GM12865 (cell line): ENCODE data around the gene RBP5.

Experiments used
- DNase-seq: peaks from one replicate; pipeline ENCODE4 v3.0.0; 2010; ENCODE audit warnings: low read depth
- H3K4me3 ChIP-seq: 2 replicates; pipeline ENCODE4 v1.5.1; 2011; ENCODE audit warnings: mild to moderate bottlenecking, low read depth, low read length, control low read depth
- CTCF ChIP-seq: IDR thresholded peaks from 2 replicates; pipeline ENCODE4 v1.5.1; 2011; ENCODE audit warnings: low read length, control low read depth, low read depth, inconsistent platforms; ENCODE audit not compliant: insufficient read depth; ENCODE audit errors: missing control alignments

RBP5 gene, protein sequence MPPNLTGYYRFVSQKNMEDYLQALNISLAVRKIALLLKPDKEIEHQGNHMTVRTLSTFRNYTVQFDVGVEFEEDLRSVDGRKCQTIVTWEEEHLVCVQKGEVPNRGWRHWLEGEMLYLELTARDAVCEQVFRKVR

GRCh38 chr12:7128681-7129286, at the start of gene RBP5:
Gene RBP5 (minus strand): TSS chr12:7128889. CDS start chr12:7128775, 114 bp downstream.
- no peak for DNase-seq
- no peak for TF ChIP-seq CTCF

DNA sequence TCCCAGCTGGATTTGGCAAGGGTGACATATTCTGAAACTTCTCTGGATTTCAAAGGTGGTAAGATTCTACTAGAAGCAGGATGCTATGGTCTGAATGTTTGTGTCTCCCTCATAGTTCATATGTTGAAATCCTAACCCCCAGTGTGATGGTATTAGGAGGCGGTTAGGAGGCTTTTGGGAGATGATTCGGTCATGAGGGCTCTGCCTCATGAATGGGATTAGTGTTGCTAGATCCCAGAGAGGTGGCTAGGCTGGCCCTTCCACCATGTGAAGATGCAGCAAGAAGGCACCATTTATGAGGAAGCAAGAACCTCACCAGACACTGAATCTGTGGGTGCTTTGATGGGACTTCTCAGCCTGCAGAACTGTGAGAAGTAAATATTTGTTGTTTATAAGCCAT, 49.8 kb upstream of the RBP5 start:
- TF ChIP-seq CTCF: no peak
- no peak for DNase-seq
- no peak overlapping the region for H3K4me3 ChIP-seq

More at GRCh38 chr12:7128681-7129286, at the start of gene RBP5:
- H3K4me3 ChIP-seq: peak within 1 kb of the TSS; percentile 76

- no peak for DNase-seq
- no peak for TF ChIP-seq CTCF
- H3K4me3 ChIP-seq: no peak overlapping the region
These were observed 47.9 kb upstream of the RBP5 start for GRCh38 chr12:7176595-7176994.

DNA sequence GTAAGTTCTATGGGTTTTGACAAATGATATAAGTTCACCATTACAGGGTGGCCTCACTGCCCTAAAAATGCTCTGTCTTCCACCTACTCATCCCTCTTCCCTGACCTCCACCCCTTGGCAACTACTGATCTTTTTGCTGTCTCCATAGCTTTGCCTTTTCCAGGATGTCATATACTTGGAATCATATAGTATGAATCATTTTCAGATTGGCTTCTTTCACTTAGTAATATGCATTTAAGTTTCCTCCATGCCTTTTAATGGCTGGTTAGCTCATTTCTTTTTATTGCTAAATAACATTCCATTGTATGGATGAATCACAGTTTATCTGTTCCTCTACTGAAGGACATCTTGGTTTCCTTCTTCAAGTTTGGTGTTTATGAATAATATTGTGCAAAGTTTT, 46.8 kb upstream of the RBP5 start:
- no peak overlapping the region for H3K4me3 ChIP-seq
- no peak for TF ChIP-seq CTCF
- DNase-seq: no peak

DNA sequence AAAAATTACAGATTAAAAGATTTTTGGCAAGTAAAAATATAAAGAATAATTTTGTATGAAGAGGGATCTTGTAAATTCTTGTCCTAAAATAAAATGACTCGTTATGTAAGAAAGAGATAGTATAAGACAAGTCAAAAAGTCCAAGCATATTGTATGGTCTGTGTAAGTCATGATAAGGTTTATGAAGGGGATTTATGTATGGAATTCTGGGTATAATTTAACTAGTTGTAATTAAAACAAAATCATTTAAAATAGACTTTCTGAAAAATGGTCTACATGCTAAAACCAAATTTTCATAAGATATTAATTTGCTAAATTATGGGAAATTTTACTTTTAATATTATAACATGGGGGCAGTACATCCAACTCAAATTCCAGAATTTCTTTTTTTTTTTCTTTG, 43.2 kb upstream of the RBP5 start:
- no peak overlapping the region for H3K4me3 ChIP-seq
- DNase-seq: no peak
- no peak for TF ChIP-seq CTCF

GRCh38 chr12:7169951-7170350, 41.3 kb upstream of the RBP5 start:
- DNase-seq: no peak
- no peak overlapping the region for H3K4me3 ChIP-seq
- no peak for TF ChIP-seq CTCF

- peak; percentile 18 for TF ChIP-seq CTCF
- peak; percentile 18 for DNase-seq
- no peak overlapping the region for H3K4me3 ChIP-seq
These were observed 34.0 kb upstream of the RBP5 start for GRCh38 chr12:7162691-7163114.
